GM19238 (cell line): Measurements from ENCODE around the gene SRD5A3.

ENCODE experiments used
- DNase-seq: peaks from one replicate; pipeline ENCODE4 v3.0.0; 2011; ENCODE audit warnings: low spot score; ENCODE audit not compliant: insufficient read length

SRD5A3 gene

GRCh38 chr4:55407119-55407518 is 61.1 kb downstream of the SRD5A3 start:
- DNase-seq, result no peak

GRCh38 chr4:55407764-55408163 is 61.7 kb downstream of the SRD5A3 start:
- no peak for DNase-seq

GRCh38 chr4:55409468-55410171 is 63.6 kb downstream of the SRD5A3 start:
- DNase-seq, result no peak

- DNase-seq, result no peak
Observed at GRCh38 chr4:55410431-55410830, 64.4 kb downstream of the SRD5A3 start.

GRCh38 chr4:55411621-55412020 is 65.6 kb downstream of the SRD5A3 start:
- DNase-seq, result no peak

GRCh38 chr4:55416176-55416575 is 70.1 kb downstream of the SRD5A3 start:
- DNase-seq, result no peak
